Measurements from ENCODE around the gene USP53. TPM values are rescaled to one million over a fixed set of nuclear protein-coding genes. Genes with fewer than 3 reads are reported as not detected.

Gene USP53
- polyA plus RNA-seq, 1 of the 3 experiments (the other 2 are of a cell fraction), result 8.1 TPM

DNA sequence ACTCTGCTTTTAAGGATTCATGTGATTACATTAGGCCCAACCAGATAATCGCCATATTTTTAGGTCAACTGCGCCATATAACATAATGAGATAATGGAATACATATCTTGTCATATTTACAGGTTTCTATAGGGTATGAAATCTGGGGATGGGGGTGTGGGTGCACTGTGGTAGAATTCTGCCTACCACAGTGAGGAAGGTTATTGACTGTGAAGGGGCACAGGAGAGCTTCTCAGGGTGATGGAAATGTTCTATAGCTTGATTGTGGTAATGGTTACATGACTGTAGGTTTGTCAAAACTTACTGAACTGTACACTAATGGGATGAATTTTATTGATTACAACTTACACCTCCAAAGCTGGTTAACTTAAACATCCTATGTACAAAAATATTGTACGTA is 15.9 kb downstream of the USP53 start:
- H3K9ac ChIP-seq, result no peak overlapping the region
- peaks cover 6% of the 10 kb centered on the region for H3F3A ChIP-seq (replicated peaks; ENCODE audit: insufficient read depth)
- POLR2A ChIA-PET, result no interaction called here
- H3K27me3 ChIP-seq (ENCODE audit: insufficient read depth), result no peaks in the 10 kb centered on the region
- TF ChIP-seq NRF1 (IDR thresholded peaks at IDR 0.05; ENCODE audit: low read depth, low read length) (no peak), RFX5 (IDR thresholded peaks at IDR 0.05; ENCODE audit: low read length) (no peak), MEF2A (IDR thresholded peaks at IDR 0.05; ENCODE audit: borderline replicate concordance, low read depth) (no peak), FOSL2 (IDR thresholded peaks at IDR 0.05; ENCODE audit: borderline replicate concordance, low read depth) (no peak), GATA2 (CRISPR knock-in tag; IDR thresholded peaks at IDR 0.05) (no peak), GABPA (IDR thresholded peaks at IDR 0.05; ENCODE audit: low read depth) (no peak), EZH2phosphoT487 (IDR thresholded peaks at IDR 0.05; ENCODE audit: borderline replicate concordance, low read depth) (no peak), JUND (IDR thresholded peaks at IDR 0.05) (no peak), FOXJ3 (CRISPR knock-in tag; IDR thresholded peaks at IDR 0.05) (no peak), FOXM1 (IDR thresholded peaks at IDR 0.05; ENCODE audit: low read depth) (no peak), EP300 (IDR thresholded peaks at IDR 0.05; ENCODE audit: borderline replicate concordance in 1 of 2, low read depth in 1 of 2, low read length in 1 of 2) (no peak)
- TF ChIP-seq, protein P1, sequence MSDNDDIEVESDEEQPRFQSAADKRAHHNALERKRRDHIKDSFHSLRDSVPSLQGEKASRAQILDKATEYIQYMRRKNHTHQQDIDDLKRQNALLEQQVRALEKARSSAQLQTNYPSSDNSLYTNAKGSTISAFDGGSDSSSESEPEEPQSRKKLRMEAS (IDR thresholded peaks at IDR 0.05; ENCODE audit: low read depth), result no peak
- TF ChIP-seq, protein P2, sequence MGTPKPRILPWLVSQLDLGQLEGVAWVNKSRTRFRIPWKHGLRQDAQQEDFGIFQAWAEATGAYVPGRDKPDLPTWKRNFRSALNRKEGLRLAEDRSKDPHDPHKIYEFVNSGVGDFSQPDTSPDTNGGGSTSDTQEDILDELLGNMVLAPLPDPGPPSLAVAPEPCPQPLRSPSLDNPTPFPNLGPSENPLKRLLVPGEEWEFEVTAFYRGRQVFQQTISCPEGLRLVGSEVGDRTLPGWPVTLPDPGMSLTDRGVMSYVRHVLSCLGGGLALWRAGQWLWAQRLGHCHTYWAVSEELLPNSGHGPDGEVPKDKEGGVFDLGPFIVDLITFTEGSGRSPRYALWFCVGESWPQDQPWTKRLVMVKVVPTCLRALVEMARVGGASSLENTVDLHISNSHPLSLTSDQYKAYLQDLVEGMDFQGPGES (IDR thresholded peaks at IDR 0.05; ENCODE audit: low read depth, low read length), result no peak
- TF ChIP-seq, protein P3, sequence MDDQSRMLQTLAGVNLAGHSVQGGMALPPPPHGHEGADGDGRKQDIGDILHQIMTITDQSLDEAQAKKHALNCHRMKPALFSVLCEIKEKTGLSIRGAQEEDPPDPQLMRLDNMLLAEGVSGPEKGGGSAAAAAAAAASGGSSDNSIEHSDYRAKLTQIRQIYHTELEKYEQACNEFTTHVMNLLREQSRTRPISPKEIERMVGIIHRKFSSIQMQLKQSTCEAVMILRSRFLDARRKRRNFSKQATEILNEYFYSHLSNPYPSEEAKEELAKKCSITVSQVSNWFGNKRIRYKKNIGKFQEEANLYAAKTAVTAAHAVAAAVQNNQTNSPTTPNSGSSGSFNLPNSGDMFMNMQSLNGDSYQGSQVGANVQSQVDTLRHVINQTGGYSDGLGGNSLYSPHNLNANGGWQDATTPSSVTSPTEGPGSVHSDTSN (IDR thresholded peaks at IDR 0.05), result no peak
- peaks cover 31% of the 10 kb centered on the region for H3K79me2 ChIP-seq (ENCODE audit: insufficient read depth)
- H3K4me2 ChIP-seq, result no peak overlapping the region
- peaks cover 0 to under 1% of the 10 kb centered on the region in 2 experiments; a peak in 2 of 4 replicates for H3K4me1 ChIP-seq (ENCODE audit: control insufficient read depth in 1 of 2, insufficient read depth in 2 of 2, low read depth in 1 of 2, low read length in 1 of 2)
- DNase-seq, result no peak
- WGBS (ENCODE audit: low lambda C conversion rate), result 88% methylated on average over 3 of the region's 3 CpGs
- H3K36me3 ChIP-seq (replicated peaks in 1 of 2; ENCODE audit: control insufficient read depth in 1 of 2, insufficient read depth in 2 of 2, low read length in 1 of 2), result peaks cover 6 to 9% of the 10 kb centered on the region in 2 experiments
- no peak overlapping the region for H3K4me3 ChIP-seq (ENCODE audit: low read depth in 2 of 2, low read length in 1 of 2)
- no peak overlapping the region for H3K27ac ChIP-seq (ENCODE audit: low read depth in 2 of 2, low read length in 1 of 2)
- no peaks in the 10 kb centered on the region; the same call in 1 of the 2 replicates for H3K9me3 ChIP-seq
- H2AFZ ChIP-seq (ENCODE audit: low read depth), result no peak overlapping the region
- CTCF ChIA-PET, result no interaction called here
- no peaks in the 10 kb centered on the region for H4K20me1 ChIP-seq (ENCODE audit: insufficient read depth)
- no peaks in the 10 kb centered on the region for H3K9me2 ChIP-seq

DNA sequence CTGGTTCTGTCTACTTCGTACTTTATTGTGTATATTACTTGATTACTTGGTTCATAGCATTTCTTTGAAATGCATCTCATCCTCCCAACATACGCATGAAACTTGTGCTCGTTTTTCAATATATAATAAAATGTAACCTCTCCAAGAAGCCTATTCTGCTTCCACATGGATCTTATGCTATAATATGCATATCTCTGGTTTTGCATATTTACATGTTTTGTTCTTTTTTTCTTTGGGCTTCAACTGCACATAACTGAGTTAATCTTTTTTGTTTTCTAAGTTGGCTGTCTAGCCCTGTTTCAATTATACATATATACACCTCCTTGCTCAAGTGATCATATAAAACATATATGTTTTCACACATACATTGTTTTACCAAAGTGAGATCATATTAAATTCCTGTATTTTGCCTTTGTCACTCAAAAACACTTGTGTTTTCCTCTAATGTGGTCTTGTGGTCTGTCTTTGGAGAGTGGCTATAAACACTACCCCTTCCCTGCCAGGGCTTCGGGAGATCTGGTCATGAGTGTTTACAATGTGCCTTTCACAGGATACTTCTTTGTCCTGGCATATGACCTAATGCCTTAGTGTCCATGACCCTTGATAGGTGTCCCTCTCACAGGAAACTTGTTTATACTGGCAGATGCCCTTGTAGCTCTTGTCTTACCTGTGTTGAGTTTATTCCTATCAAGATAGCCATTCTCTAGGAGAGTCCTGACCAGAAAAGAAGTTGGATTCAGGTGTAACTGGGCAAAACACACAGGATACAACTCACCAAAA is 17.6 kb downstream of the USP53 start:
- CTCF ChIA-PET, result no interaction called here
- no peaks in the 10 kb centered on the region for H3K9me3 ChIP-seq
- no peak overlapping the region for H3K9ac ChIP-seq
- H3K9me2 ChIP-seq, result no peaks in the 10 kb centered on the region
- no peak for DNase-seq
- H3K4me1 ChIP-seq (ENCODE audit: control insufficient read depth in 1 of 2, insufficient read depth in 2 of 2, low read depth in 1 of 2, low read length in 1 of 2), result peaks cover 7 to 8% of the 10 kb centered on the region in 2 experiments; a peak in 3 of 4 replicates
- peaks cover 6% of the 10 kb centered on the region for H3F3A ChIP-seq (replicated peaks; ENCODE audit: insufficient read depth)
- no peak overlapping the region for H2AFZ ChIP-seq (ENCODE audit: low read depth)
- H3K4me3 ChIP-seq (ENCODE audit: low read depth in 2 of 2, low read length in 1 of 2), result no peak overlapping the region
- whole genome bisulfite sequencing (ENCODE audit: low lambda C conversion rate), result 98% methylated on average over 4 of the region's 4 CpGs
- H3K27ac ChIP-seq (ENCODE audit: low read depth in 2 of 2, low read length in 1 of 2), result no peak overlapping the region
- peaks cover 3 to 5% of the 10 kb centered on the region in 2 experiments for H3K36me3 ChIP-seq (replicated peaks in 1 of 2; ENCODE audit: control insufficient read depth in 1 of 2, insufficient read depth in 2 of 2, low read length in 1 of 2)
- H3K79me2 ChIP-seq (ENCODE audit: insufficient read depth), result peaks cover 30% of the 10 kb centered on the region
- POLR2A ChIA-PET, result no interaction called here
- H4K20me1 ChIP-seq (ENCODE audit: insufficient read depth), result no peaks in the 10 kb centered on the region
- TF ChIP-seq YY1 (IDR thresholded peaks at IDR 0.05; ENCODE audit: low read depth) (no peak), RXRA (IDR thresholded peaks at IDR 0.05; ENCODE audit: borderline replicate concordance, low read depth) (no peak), POLR2AphosphoS5 (IDR thresholded peaks at IDR 0.05; ENCODE audit: low read depth, low read length) (no peak), TAF1 (IDR thresholded peaks at IDR 0.05; ENCODE audit: borderline replicate concordance, low read depth, low read length) (no peak), RCOR1 (IDR thresholded peaks at IDR 0.05; ENCODE audit: low read length) (no peak), GABPA (IDR thresholded peaks at IDR 0.05; ENCODE audit: low read depth) (no peak), FOXJ3 (CRISPR knock-in tag; IDR thresholded peaks at IDR 0.05) (no peak), MXI1 (IDR thresholded peaks at IDR 0.05; ENCODE audit: low read depth, low read length) (no peak)
- TF ChIP-seq, protein P1 (IDR thresholded peaks at IDR 0.05; ENCODE audit: low read depth), result no peak
- H3K27me3 ChIP-seq (ENCODE audit: insufficient read depth), result no peaks in the 10 kb centered on the region
- H3K4me2 ChIP-seq, result no peak overlapping the region

All from SK-N-SH (cell line).